Left lung (tissue), 10 donors: ENCODE data around the gene BMAL1. TPM values are rescaled to one million over a fixed set of nuclear protein-coding genes. Genes with fewer than 3 reads are reported as not detected.

Experiments
- ATAC-seq: fragments of 200-7000 bp; cut with Tn5 transposase; one replicate; pipeline ENCODE4 v1.9.1; 2020; ENCODE audit warnings: moderate library complexity
- DNase-seq, 4 donors: peaks; one replicate each; pipeline ENCODE4 v3.0.0-alpha.2; 2013 to 2020
- H3K27ac ChIP-seq, 2 donors: fragments of 200-600 bp; sonication (generic) in 1 of 2; one replicate each; pipeline versions ENCODE4 v1.5.0 to v1.8.0; 2020 to 2021
- H3K27me3 ChIP-seq, 2 donors: fragments of 200-600 bp; sonication (generic) in 1 of 2; one replicate each; pipeline versions ENCODE4 v1.5.0 to v1.8.0; 2020 to 2021
- H3K36me3 ChIP-seq, 2 donors: fragments of 200-600 bp; sonication (generic) in 1 of 2; one replicate each; pipeline versions ENCODE4 v1.5.0 to v1.8.0; 2020 to 2021
- H3K4me1 ChIP-seq, 2 donors: fragments of 200-600 bp; one replicate each; pipeline ENCODE4 v1.8.0; 2021
- H3K4me3 ChIP-seq, 2 donors: fragments of 200-600 bp; sonication (generic) in 1 of 2; one replicate each; pipeline versions ENCODE4 v1.5.0 to v1.8.0; 2020 to 2021; ENCODE audit warnings: mild to moderate bottlenecking in 1 of 2
- H3K9me3 ChIP-seq, 2 donors: fragments of 200-600 bp; sonication (generic) in 1 of 2; one replicate each; pipeline versions ENCODE4 v1.5.0 to v1.8.0; 2020 to 2021
- CTCF ChIP-seq, 2 donors: fragments of 200-600 bp; sonication (generic) in 1 of 2; IDR thresholded peaks; one replicate each; pipeline versions ENCODE4 v1.5.0 to v1.8.0; 2021; ENCODE audit warnings: antibody characterized with exemption in 2 of 2
- intact Hi-C, 2 donors: fragments of 100-400 bp; cut with DNase I; formaldehyde crosslinking; loops; one replicate each; pipeline versions ENCODE4 v1.11.2 to v1.14.2; 2022
- polyA plus RNA-seq, 6 donors: library from polyadenylated mRNA; unstranded; fragments of 120-200 nt; gene quantifications; one replicate each; pipeline ENCODE4 v1.2.1, GENCODE V29; 2013; ENCODE audit not compliant: insufficient read length in 6 of 6
- total RNA-seq, 2 donors: library from RNA; stranded (reverse); fragmentation: NEBNext Ultra II Directional; extraction: Animal tissue kit (Norgen Biotek cat#: 25700); gene quantifications; one replicate each; pipeline ENCODE4 v1.2.1, GENCODE V29; 2021
- donor health status: DM: no; HTN: yes; CAD: no.
- donor health status: DM: no; HTN: no; CAD: no.

BMAL1 gene
- total and polyA plus RNA-seq, 8 donors: 10.2 to 31.6 (median 12.5) TPM

GRCh38 chr11:13423372-13423771 is 145.8 kb downstream of the BMAL1 start:
- Histone ChIP-seq H3K4me1 (no peaks in the 10 kb centered on the region), H3K4me3 (no peak overlapping the region), H3K27ac (no peak overlapping the region), H3K36me3 (peaks cover 0 to 8% of the 10 kb centered on the region in 2 donors), H3K9me3 (peaks cover 0 to 17% of the 10 kb centered on the region in 2 donors), H3K27me3 (no peaks in the 10 kb centered on the region)
- intact Hi-C loops: no loop called here
- ATAC-seq: no peak
- DNase-seq: no peak
- TF ChIP-seq CTCF (IDR thresholded peaks at IDR 0.05): no peak

- Histone ChIP-seq H3K4me1 (no peaks in the 10 kb centered on the region), H3K27me3 (no peaks in the 10 kb centered on the region), H3K9me3 (peaks cover 0 to 27% of the 10 kb centered on the region in 2 donors), H3K36me3 (no peaks in the 10 kb centered on the region), H3K4me3 (no peak overlapping the region), H3K27ac (no peak overlapping the region)
- TF ChIP-seq CTCF (IDR thresholded peaks at IDR 0.05): no peak
- DNase-seq (no peak), ATAC-seq (no peak)
- intact Hi-C loops: no loop called here
These were observed 149.8 kb downstream of the BMAL1 start for GRCh38 chr11:13427440-13427839.

- no peak for DNase-seq
- peaks cover 0 to 27% of the 10 kb centered on the region in 2 donors for H3K9me3 ChIP-seq
- H3K27me3 ChIP-seq: no peaks in the 10 kb centered on the region
- intact Hi-C loops: no loop called here
- H3K36me3 ChIP-seq: no peaks in the 10 kb centered on the region
- TF ChIP-seq CTCF (IDR thresholded peaks at IDR 0.05): no peak
- no peak for ATAC-seq
- no peak overlapping the region for H3K4me3 ChIP-seq
- H3K4me1 ChIP-seq: no peaks in the 10 kb centered on the region
- no peak overlapping the region for H3K27ac ChIP-seq
These were observed 151.7 kb downstream of the BMAL1 start for GRCh38 chr11:13429288-13429687.

GRCh38 chr11:13429836-13430235 is 152.2 kb downstream of the BMAL1 start:
- TF ChIP-seq CTCF (IDR thresholded peaks at IDR 0.05): no peak
- ATAC-seq (no peak), DNase-seq (no peak)
- Histone ChIP-seq H3K4me3 (no peak overlapping the region), H3K27ac (no peak overlapping the region), H3K4me1 (no peaks in the 10 kb centered on the region), H3K27me3 (no peaks in the 10 kb centered on the region), H3K9me3 (peaks cover 0 to 27% of the 10 kb centered on the region in 2 donors), H3K36me3 (no peaks in the 10 kb centered on the region)
- intact Hi-C loops: no loop called here

- no peaks in the 10 kb centered on the region for H3K36me3 ChIP-seq
- DNase-seq (no peak), ATAC-seq (no peak)
- no peak for TF ChIP-seq CTCF (IDR thresholded peaks at IDR 0.05)
- no peaks in the 10 kb centered on the region for H3K27me3 ChIP-seq
- H3K4me1 ChIP-seq: peaks cover 0 to 2% of the 10 kb centered on the region in 2 donors
- intact Hi-C loops: no loop called here
- H3K27ac ChIP-seq: no peak overlapping the region
- no peak overlapping the region for H3K4me3 ChIP-seq
- peaks cover 0 to 9% of the 10 kb centered on the region in 2 donors for H3K9me3 ChIP-seq
These were observed 155.8 kb downstream of the BMAL1 start for GRCh38 chr11:13433437-13433836.
